Fibroblast of peridontal ligament (primary cell): ENCODE results near the gene CDH11.

Experiments used
- DNase-seq: peaks from one replicate; pipeline ENCODE4 v3.0.0-alpha.2; 2010; ENCODE audit errors: extremely low read depth

The CDH11 gene

DNA sequence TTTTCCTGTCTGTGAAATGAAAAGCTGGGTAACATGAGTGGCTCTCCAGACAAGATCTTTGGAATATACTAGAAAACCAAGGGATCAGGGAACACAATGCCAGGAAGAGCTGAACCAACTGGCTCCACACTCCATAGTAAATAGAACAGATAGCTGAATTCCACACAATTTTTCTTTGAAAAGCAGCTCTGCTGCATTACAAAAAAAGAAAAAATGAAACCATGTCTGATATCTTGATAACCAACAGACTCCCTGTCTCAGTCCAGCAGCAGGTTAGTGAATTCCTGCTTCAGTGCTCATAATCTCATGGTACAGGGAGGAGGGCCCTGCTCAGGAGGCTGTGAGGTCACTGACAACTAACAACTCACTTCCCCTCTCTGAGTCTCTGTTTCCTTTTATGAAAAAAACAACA is 97.1 kb downstream of the CDH11 start:
- DNase-seq: no peak

DNA sequence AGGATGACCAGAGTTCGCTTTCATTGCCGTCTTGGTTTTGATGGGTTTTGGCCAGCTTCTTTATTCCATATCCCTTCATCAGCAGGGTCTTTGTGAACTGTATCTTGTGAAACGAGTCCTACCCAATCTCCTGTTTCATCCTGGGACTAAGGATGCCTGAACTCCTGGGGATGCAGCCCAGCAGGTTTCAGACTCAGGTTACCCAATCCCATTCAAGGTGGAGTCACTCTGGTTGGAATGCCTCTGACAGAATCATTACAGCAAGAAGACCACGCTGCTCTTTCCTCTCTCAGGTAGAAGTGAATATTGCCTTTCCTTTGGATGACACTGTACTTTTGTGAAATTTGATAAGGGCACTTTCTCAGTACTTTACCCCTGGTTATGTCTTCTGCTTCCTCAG is 98.1 kb downstream of the CDH11 start:
- DNase-seq: no peak

DNA sequence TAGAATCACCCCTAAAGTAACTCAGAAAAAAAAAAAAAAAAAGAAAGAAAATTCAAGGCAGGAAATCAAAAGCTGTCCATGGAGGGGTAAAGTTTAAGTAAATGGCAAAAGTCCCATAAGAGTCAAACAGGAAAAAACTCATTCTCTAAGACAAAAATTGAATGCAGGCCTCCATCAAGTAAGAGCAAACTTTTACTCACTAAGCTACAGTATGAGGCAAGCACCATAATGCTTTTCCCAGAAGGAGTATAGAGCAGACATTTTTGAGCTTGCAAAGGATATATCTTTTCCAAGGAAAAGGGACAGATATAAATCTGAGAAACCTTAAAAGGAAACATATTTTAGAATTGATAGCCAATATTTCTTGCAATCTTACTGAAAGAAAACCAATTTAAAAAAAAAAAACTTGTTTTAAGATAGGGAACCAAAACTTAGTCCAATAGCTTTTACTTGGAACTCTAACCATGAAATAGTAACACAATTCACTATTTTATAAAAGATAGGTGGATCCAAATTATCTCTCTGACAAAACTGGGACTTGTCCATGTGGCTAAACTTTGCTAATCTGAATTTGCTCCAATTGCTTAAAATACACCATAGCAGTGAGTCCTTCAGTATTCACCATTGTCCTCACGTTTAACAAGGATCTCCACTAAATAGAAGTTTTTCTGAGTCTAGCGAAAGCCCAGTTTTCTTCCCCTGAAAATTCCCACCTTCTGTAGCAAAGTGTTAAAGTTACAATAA is 99.8 kb downstream of the CDH11 start:
- DNase-seq: no peak

DNA sequence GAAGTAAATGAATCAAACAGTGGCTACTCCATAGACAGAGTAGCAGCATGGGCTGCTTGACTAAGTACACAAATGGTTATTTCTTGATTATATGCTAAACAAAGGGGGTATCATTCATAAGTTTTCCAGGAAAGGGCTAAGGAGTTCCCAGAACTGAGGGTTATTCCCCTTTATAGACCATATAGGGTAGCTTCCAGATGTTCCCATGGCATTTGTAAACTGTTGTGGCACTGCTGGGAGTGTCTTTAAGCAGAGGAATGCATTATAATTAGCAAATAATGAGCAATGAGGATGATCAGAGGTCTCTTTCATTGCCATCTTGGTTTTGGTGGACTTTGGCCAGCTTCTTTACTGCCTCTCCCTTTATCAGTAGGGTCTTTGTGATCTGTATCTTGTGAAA is 105.1 kb downstream of the CDH11 start:
- DNase-seq: peak; percentile 10

DNA sequence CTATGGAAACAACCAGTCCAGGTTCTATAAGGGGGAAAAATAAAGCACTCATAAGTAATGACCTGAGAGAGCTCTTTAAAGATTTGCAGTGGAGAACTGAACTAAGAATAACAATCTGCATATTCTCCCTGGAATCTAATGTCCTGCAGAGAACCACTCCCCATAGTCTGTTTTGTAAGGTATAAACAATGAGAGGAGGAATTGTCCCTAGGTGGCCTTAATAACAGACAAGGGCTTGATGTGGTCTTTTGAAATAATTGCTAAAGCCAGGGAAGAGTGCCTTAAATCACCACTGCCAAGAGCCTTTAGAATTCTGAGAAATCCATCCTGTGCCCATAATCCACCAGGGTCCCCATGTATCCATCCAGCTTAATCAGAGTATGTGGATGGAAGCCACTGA is 106.3 kb downstream of the CDH11 start:
- DNase-seq: no peak

DNA sequence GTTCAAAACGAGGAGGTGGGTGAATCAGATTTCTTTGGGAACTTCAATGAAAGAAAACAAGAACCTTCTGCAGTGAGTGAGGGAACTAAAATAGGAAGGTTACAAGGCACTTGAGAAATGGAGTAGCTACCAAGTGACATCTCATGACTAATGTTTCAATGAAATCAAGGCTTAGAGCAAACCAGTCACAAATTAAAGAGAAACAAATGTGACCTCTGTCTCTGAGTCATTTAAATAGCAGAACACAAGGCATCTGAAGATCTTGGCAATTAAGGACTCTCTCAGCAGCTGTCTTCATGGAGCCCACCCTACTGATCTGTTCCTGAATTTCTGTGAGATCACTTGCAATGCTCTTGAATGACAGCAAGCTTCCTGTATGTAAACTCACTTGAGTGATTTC is 109.5 kb downstream of the CDH11 start:
- peak; percentile 72 for DNase-seq

DNA sequence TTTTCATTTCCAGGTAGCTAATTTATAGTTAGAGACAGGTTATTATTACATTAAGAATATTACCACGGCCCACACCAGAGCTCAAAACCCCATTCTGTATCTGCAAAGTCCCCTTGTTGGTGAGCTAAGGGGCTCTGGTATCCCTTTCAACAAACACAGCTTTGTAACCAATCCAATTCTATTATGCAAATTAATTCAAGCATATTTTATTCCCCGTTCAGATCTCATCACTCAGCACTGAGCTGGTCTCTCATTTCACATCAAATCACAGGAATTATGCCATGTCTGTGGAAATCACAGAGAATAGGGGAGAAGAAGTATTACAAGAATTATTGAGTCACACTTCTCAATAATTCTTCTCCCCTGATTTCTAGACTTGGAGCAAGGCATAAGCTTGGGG is 111.7 kb downstream of the CDH11 start:
- peak; percentile 23 for DNase-seq

DNA sequence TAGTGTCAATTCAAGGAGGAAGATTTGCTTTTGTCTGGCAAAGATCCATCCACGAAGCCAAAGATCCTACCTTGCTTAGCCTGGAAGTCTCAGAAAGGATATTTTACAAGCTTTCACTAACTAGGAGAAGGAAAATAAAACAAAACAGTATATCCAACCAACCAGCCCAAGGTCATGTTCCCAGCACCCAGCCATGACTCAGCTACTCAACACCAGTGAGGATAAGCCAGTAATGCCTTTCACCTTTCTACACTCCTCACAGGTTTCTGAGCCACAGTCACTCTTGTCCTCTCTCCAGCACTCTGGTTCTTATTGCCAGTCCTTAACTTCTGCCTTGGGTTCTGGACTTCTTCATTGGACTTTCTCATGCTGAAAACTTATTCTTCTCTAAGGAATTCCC is 116.2 kb downstream of the CDH11 start:
- DNase-seq: no peak

DNA sequence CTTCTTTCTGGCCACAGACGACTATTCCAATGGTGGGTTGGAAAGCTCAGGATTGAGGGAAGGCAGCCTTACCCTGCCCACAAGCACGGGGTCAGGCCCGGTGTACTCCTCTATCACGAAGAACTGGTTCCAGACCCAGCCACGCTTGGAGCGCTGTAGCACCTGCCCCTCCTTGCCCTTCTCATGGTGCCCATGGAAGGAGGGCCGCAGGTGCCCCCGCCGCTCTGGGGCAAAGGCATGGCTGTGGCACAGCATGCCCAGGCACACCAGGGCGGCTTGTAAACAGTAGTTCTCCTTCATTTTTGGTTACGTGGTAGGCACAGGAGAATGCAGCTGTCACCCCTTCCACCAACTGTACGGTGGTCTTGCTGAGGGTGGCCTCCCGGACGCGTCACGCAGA is 117.3 kb downstream of the CDH11 start:
- DNase-seq: no peak

DNA sequence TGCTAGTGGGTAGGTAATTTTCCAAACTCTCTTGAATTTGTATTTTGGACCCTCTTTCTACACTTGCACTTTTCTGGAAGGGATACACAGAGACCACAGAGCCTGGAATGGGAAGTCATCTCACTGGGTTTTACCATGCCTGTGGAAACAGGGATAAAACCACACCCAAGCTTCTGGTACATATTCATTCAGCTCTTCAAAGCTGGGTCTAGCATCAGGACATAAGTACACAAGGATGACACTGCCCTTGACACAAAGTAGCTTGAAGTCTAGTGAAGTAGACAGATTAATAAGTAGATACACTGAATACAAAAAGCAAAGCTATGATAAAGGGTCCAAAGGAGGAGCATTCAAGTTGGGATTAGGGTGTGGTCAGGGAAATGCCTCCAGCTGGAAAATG is 118.2 kb downstream of the CDH11 start:
- DNase-seq: no peak

DNA sequence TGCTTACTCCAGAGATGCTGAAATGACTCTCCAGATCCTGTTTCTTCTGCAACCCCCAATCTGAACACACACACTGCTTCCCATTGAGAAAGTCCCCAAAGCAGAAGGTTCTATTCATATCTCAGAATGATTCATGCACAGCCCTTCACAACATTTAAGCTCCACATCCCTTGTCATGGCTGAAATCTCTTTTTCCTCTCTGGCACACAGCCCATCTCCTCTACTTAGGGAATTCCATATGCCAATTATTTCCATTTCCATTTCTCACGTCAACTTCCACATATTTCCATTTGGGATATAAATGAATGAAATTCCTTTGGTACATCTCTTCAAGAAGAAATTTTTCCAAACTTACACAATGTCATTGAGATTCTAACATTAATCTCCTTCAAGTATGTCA is 119.6 kb downstream of the CDH11 start:
- DNase-seq: peak; percentile 94

DNA sequence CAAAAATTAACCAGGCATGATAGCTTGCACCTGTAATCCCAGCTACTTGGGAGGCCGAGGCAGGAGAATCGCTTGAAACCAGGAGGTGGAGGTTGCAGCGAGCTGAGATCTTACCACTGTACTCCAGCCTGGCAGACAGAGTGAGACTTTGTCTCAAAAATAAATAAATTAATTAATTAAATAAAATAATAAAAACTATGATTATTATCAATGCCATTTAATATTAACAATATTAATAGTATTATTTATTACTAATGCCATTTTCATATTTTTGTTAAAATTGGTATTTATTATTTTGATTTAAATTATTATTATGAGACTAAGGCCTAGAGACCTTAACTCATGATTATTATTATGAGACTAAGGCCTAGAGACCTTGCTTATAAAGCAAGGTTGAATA is 121.2 kb downstream of the CDH11 start:
- DNase-seq: no peak

DNA sequence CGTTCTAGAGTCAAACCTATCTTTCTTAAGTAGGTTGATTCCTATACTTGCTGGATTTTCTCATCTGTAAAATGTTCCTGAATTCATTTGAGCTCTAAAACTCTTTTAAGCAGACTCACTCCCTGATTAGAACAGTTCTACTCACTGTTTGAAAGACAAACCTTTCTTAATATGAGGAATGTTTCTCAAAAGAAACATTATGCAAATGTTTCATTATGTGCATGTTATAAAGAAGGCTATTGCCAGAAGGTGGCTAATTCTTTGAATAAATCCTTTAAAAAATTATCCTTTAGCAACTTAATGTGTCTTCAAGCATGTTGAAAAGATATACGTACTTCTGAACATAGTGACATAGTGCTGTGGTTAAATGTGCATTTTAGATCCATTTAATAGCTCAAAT is 124.1 kb downstream of the CDH11 start:
- DNase-seq: no peak

DNA sequence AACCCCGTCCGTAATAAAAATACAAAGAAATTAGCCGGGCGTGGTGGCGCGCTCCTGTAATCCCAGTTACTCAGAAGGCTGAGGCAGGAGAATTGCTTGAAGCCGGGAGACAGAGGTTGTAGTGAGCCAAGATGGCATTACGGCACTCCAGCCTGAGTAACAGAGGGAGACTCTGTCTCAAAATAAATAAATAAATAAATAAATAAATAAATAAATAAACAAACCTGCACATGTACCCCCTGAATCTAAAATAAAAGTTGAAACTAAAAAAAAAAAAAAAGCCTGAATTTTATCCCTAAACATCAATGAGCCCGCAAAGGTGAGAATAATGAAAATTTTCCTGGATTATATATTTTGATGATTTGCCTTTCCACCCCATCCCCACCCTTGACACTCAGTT is 124.7 kb downstream of the CDH11 start:
- DNase-seq: no peak

DNA sequence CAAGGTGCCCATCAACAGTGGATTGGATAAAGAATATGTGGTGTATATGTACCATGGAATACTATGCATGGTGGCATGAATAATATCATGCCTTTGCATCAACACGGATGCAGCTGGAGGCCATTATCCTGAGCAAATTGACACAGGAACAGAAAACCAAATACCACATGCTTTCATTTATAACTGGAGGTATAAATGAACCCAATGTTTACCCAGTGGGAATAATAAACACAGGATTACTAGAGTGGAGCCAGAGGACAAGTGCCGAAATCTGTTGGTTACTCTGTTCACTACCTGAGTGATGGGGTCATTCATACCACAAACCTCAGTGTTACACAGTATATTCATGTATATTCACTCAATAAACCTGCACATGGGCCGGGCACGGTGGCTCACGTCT is 125.2 kb downstream of the CDH11 start:
- DNase-seq: no peak

DNA sequence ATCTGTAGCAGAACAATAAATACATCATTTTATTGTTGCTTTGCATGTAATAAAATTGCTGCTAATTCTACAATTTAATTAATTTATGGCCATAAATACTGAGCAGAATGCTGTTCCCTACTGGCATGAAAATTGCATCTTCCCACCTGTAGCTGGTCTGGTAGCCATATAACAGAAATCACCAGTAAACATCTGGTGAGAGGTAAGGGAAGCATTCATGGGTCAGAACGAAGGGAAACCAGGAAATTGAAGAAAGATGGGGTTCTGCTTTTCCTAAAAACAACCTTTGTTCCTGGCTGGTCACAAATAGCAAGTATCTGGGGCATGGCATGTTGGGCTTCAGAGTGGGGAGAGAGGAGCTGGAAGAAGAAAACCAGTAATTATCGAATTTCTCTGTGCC is 128.4 kb downstream of the CDH11 start:
- no peak for DNase-seq

DNA sequence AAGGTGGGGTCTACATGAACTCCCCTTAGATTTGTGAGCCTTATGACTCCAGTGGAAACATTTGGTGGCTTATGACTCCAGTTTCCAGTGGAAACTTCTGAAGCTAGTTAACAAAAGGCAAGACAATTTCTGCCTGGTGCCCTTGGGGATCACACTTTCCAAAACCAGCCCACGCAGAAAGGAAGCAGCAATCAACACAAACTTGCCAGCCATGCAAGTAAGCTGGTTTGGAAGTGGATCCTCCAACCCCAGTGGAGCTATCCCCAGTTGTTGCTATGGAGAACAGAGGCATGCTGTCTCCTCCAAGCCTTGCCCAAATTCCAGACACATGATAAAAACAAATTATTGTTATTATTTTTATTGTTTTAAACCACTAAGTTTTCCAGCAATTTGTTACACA is 130.9 kb downstream of the CDH11 start:
- peak; percentile 23 for DNase-seq

DNA sequence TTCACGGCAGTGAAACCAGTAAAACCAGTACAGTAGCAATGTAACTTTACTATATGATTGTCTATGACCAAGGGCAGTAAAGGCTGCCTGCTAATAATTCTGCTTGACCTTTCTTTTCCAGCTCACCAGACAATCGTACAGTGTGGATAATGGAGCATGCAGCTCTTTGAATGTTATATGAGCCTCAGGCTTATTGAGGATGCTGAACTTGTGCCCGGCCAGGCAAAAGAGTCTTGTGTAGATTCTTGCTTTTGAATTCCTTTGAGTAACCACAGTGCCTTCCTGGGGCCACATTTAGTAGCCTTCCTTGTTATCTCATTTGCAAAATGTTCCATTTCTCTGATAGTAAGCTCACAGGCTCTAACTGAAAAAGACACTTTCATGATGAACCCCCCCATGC is 131.8 kb downstream of the CDH11 start:
- no peak for DNase-seq

DNA sequence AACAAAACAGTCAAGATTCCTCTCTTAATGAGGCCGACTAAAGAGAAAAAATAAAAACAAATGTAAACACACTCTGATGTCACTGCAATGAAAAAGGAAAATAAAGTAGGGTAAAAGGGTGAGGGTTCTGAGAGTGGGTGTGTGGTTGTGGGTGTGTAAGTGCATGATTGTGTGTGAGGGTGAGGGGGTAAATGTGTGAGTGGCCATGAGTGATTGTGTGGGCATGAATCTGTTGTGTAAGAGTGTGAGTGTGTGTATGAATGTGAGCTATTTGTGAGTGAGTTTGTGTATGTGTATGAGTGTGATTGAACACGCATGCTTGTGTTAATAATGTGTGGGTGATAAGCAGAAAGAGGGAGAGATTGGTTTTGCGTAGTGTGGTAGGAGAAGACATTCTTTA is 132.8 kb downstream of the CDH11 start:
- DNase-seq: no peak

DNA sequence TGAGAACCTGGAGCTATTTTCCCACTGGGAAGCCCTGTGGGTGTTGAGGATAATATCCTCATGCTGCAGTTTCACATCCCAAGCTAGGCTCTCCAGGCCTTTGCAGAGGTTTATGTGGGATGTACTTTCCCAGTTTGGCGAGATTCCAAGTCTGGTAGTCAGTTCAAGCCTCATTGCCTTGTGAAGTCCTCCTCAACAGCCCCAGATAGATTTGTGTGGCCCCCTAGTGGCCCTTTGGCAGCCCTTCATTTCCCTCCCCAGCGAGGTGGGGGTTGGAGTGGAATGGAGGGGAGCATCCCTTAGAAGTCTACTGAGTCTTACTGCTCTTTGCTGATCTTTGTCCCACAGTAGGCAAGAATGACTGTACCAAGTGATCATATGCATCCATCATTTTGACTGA is 137.9 kb downstream of the CDH11 start:
- peak; percentile 80 for DNase-seq

DNA sequence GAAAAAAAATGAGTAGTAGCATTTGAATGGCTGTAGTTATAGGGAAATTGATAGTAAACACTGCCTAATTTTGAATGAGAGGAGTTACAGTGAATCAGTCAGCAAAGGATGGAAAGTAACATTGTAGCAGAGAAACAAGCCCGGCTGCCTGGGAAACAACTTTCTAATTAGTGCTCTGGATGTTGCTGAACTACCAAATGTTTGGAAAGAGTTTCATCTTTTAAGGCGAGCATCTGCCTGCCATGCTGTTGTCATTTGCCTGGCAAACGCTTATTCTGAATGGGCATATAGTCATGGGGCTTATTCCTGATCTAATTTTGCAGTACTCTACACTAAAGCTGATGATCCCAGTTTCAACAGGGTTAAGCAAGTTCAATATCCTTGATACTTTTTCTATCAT is 138.6 kb downstream of the CDH11 start:
- peak; percentile 43 for DNase-seq

DNA sequence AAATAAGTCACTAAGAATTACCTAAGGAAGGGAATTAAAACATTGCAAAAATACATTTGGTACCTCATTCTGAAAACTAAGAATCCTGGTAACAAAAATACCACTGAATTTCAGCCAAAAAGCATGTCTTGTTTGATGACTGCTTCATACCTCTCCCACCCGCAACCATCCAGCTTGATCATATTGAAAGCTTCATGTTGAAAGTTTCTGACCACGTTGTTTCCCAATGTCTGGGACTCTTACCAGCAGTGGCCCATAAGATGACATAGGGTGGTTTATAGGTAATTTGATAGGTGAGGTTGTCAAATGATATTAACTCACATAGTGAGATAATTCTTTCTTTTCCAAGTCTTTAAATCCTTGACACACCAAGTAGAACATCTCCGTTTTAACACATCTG is 139.3 kb downstream of the CDH11 start:
- DNase-seq: peak; percentile 80

DNA sequence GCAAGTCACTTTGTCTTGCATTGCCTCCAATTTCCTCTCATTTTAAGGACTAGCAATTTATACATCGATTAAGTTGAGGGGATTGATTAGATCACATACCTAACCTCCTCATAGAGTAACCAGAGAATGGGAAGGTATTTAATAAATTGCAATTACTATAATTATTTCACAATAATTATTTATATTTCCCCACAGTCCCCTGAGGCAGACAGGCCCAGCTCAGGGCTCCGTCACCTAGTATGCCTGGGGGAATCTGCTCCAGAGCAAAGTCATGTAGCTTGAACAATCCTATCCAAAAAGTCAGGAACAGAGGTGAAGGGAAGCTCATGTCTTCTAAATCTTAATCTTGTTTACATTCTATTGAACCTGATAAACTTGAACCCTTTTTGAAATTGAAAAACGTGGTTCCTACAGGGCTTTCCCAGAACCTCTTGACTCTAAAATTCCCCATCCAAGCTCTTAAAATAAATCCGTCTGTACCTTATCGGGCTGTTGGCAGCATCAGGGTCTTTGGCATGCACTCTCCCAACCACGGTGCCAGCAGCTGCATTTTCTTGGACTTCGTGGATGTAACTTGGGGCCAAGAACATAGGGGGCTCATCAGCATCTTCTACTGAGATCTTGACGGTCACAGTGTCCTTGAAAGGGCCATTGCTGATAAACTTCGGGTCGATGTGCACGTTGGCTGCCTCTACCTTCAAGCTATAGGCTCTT is 140.1 kb downstream of the CDH11 start:
- DNase-seq: no peak
